Measurements from ENCODE around the gene ELP1.

DNA sequence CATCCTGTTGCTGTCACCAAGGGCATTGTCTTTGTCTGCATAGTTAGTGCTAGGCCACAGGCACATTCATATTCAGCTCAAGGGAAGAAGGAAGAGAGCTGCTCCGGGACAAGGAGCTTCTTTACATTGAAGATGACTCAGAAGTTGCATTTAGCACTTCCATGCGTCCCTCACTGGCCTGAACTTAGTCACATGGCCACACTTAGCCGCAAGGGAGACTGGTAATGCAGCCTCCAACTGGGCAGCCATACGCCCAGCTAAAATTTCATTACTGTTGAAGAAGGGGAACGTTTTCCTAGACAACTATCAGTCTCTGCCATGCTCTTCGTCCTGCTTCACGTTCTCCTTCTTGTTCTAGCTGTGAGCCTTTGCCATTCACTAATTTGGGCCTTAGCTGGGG, 98.1 kb downstream of the ELP1 start:
- no peak for TF ChIP-seq CTCF (conservative IDR thresholded peaks at IDR 0.05; ENCODE audit: low read depth in 2 of 2)
- no peak for TF ChIP-seq CREB1 (CRISPR knock-in tag; IDR thresholded peaks at IDR 0.05; ENCODE audit: low read depth)

All from GM23338 (cell line).